ENCODE results near the gene SUN2.

SUN2 gene

GRCh38 chr22:38733724-38734381, 21.9 kb downstream of the SUN2 start:
- DNase-seq = no peak

GRCh38 chr22:38733329-38733723, 22.5 kb downstream of the SUN2 start:
- no peak for DNase-seq

GRCh38 chr22:38732251-38732815, 23.5 kb downstream of the SUN2 start:
- no peak for DNase-seq

DNA sequence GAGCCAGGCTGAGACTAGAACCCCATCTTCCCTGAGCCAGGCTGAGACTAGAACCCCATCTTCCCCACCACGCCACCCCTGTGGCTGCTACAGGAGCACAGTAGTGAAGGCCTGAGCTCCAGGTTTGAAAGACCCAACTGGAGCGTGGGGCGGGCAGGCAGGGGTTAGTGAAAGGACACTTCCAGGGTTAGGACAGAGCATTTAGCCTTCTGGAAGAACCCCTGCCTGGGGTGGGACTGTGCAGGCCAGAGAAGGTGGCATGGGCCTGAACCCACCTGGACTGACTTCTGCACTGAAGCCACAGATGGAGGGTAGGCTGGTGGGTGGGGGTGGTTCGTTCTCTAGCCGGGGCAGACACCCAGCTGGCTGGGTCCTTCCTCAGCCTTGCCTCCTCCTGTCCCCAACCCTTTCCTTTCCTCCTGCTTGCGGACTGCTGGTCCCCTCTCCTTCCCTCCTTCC, 24.1 kb downstream of the SUN2 start:
- no peak for DNase-seq

- DNase-seq = no peak
Observed at GRCh38 chr22:38730411-38730871, 25.4 kb downstream of the SUN2 start.

GRCh38 chr22:38729946-38730345, 25.9 kb downstream of the SUN2 start:
- DNase-seq = no peak

- no peak for DNase-seq
Observed at GRCh38 chr22:38728871-38729796, 26.7 kb downstream of the SUN2 start.

- DNase-seq = no peak
Observed at GRCh38 chr22:38727530-38728451, 28.0 kb downstream of the SUN2 start.

GRCh38 chr22:38727123-38727522, 28.7 kb downstream of the SUN2 start:
- no peak for DNase-seq

DNA sequence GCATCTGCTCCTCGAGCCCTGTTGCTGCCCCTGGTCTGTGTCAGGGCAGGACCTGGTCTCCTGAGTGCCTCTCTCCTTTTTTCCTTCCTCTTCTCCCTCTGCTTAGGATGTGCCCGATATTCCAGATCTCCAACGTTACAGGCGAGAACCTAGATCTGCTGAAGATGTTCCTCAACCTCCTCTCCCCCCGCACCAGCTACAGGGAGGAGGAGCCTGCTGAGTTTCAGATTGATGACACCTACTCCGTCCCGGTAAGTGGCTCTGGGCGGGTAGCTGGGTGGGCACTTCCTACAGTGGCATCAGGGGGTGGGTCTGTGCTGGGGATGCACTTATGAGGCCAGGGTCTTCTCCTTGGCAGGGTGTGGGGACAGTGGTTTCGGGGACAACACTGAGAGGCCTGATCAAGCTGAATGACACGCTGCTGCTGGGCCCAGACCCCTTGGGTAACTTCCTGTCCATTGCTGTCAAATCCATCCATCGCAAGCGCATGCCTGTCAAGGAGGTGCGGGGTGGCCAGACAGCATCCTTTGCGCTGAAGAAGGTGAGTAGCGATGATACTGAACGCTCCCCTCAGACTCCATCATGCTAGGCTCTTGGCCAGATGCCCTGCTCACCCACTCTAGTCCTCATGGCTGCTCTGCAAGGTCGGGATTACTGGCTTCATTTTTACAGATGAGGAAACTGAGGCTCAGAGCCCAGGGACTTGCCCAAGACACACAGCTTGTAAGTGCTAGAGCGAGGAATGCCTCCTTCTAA, 29.7 kb downstream of the SUN2 start:
- DNase-seq = no peak

DNA sequence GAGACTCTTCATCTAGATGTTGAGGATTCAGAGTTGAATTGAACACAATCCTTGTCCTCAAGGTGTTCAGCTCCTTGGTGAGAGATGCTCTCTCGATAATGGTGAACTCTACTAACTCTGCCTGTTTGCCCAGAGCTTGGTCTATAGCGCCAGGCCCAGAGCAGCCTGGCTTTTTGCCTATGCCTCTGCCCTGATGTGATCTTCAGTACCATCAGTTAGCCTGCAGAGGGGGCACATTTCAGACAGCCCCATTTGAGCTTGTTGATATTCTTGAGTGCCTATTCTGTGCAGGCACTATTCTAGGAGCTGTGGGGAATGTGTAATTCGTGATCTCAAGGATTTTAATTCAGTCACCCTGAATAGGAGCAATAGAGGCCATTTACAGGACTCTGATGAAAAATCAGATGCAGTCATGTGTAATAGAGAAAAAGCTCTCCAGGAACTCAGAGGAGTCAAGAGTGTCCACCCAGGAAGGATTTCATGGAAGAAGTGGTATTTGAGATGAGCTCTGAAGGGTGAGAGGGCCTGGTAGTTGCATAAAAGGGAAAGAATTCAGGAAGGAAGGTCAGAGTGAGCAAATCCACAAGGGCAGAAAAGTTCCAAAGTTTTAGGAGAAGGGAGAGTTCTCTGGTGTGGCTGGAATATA, 30.7 kb downstream of the SUN2 start:
- DNase-seq = no peak

GRCh38 chr22:38724176-38724575, 31.6 kb downstream of the SUN2 start:
- DNase-seq = no peak

DNA sequence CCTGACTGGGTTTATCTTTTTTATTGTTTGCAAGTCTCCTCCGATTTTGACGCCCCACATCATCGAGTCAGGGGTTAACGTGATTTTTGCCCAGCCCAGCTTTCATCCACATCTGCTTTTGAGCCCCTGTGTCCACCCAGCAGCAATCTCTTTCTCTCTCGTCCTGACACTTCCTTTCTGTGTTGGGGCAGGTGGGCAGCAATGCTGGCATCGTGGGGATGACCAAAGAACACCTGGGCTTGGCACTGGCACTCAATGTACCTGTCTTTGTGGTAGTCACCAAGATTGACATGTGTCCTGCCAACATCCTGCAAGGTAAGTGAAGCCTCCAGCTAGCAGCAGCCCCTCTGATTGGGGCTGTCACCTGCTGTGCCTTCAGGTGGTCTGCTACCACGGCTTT, 34.2 kb downstream of the SUN2 start:
- no peak for DNase-seq

DNA sequence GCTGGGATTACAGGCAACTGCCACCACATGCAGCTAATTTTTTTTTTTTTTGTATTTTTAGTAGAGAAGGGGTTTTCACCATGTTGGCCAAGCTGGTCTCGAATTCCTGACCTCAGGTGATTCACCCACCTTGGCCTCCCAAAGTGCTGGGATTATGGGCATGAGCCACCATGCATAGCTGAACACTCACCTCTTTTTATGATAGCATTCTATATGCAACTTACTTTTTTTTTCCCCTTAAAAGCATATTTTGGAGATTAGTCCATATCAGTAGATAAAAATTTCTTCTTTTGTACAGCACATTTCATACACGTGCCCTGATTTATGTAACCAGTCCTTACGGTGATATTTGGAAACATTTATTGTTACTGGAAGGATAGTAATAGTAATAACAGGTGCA, 35.4 kb downstream of the SUN2 start:
- DNase-seq = no peak

DNA sequence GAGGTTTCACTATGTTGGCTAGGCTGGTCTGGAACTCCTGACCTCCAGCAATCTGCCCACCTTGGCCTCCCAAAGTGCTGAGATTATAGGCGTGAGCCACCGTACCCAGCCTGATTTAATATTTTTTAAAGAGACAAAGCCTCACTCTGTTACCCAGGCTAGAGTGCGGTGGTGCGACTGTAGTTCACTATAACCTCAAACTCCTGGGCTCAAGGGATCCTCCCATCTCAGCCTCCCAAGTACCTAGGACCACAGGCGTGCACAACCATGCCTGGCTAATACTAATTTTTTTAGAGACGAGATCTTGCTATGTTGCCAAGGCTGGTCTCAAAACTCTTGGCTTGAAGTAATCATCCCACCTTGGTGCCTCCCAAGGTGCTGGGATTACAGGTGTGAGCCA, 36.6 kb downstream of the SUN2 start:
- DNase-seq = no peak

- no peak for DNase-seq
Observed at GRCh38 chr22:38718414-38718813, 37.4 kb downstream of the SUN2 start.

GRCh38 chr22:38717244-38717643, 38.6 kb downstream of the SUN2 start:
- no peak for DNase-seq

DNA sequence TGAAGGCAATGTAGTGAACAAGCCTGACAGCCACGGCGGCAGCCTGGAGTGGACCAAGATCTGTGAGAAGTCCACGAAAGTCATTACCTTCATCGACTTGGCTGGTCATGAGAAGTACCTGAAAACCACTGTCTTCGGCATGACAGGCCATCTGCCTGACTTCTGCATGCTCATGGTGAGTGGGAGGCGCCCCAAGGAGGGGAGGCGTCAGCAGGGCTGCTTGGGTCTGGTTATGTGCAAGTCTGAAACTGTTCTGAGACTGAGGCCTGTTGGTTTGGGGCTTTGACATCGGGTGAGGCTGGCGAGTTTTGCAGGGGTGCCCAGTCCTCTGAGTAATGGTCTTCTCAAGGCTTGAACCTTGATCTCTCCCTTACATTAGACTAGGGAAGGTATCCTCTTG, 39.0 kb downstream of the SUN2 start:
- DNase-seq = no peak

GRCh38 chr22:38716271-38716670, 39.5 kb downstream of the SUN2 start:
- no peak for DNase-seq

- DNase-seq = no peak
Observed at GRCh38 chr22:38715852-38716251, 39.9 kb downstream of the SUN2 start.

DNA sequence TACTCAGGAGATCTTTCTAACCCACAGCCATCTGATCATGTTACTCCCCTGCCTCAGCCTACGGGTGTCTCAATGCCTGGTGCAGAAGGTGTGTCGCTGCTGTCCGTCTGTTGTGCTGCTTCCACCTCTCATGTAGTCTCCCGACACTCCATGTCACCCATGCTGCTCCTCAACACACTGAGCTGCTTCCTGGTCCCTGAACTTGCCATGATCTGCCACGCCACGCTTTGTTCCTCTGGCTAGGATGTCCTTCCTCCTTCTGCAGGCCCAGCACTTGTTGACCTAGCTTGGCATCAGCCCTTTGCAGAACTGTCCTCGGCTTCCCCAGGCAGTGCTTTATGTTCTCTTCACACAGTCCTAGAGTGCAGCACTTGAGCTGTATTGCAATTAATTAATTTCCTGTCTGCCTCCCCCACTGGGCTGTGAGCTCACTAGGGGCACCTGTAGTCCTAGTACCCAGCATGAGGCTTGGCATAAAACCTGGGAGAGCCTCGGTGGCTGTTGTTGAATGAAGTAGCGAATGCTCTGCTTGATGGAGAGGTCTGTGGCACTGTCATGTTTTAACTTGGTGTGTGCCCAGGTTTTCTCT, 40.5 kb downstream of the SUN2 start:
- no peak for DNase-seq
